COLO668 (cell line): ENCODE results near the gene OR10R2.

ENCODE experiments used
- DNase-seq: peaks from one replicate; lab custom pipeline; 2025; ENCODE audit not compliant: unreplicated experiment; lab: John Stamatoyannopoulos, UW

OR10R2 gene

GRCh38 chr1:158527190-158527815, 55.3 kb downstream of the OR10R2 start:
- peak; percentile 29 for DNase-seq
